GM15510 (cell line): ENCODE results near the gene HAT1.

Experiments
- POLR2A ChIP-seq: IDR thresholded peaks from 3 replicates; pipeline ENCODE4 v1.6.1; 2011; ENCODE audit warnings: borderline replicate concordance; ENCODE audit not compliant: insufficient read length; ENCODE audit errors: extremely low read depth

Gene HAT1

DNA sequence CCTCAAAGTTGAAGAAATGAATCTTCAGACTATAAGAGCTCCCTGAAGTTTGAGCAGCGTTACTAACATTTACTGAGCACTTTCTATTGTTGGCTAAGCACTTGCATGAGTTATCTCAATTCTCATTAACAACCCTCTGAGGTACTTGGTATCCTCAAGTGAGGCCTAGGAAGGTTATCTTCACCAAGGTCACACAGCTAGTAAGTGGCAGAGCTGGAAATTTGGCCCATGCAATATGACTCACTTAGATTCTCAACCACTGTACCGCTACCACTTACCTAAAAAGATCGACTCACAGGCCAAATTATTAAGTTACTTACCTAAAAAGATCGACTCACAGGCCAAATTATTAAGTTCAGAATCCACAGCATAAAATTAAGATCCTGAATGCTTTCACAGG lies 68.8 kb downstream of the HAT1 start:
- no peak for TF ChIP-seq POLR2A

DNA sequence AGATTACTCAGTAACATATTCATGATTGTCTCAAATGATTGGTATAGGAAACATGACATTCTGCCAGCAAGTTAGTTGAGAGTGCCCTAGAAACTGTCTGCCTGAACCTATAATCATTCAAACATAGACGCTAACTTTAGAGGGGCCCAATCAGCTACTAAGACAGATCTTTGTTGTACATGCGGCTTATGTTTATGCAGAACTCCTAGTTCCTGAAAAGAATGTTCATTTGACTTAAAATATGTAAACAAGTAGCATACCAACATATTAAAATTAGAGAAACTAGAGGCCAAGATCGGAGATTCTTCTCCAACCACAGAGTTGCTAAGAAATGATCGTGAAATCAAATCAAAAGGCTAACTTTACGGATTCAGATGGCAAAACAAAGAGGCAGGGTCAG lies 73.3 kb downstream of the HAT1 start:
- no peak for TF ChIP-seq POLR2A

GRCh38 chr2:171996021-171996420 lies 73.8 kb downstream of the HAT1 start:
- TF ChIP-seq POLR2A, result no peak

GRCh38 chr2:171999161-171999560 lies 76.9 kb downstream of the HAT1 start:
- TF ChIP-seq POLR2A, result no peak

- peak; percentile 89 for TF ChIP-seq POLR2A
Observed at GRCh38 chr2:171999604-172000469, 77.6 kb downstream of the HAT1 start, which contains the start of gene METAP1D. Gene METAP1D, plus strand, starts transcription at chr2:171999953. Its CDS starts 17 bp downstream, at chr2:171999970.

DNA sequence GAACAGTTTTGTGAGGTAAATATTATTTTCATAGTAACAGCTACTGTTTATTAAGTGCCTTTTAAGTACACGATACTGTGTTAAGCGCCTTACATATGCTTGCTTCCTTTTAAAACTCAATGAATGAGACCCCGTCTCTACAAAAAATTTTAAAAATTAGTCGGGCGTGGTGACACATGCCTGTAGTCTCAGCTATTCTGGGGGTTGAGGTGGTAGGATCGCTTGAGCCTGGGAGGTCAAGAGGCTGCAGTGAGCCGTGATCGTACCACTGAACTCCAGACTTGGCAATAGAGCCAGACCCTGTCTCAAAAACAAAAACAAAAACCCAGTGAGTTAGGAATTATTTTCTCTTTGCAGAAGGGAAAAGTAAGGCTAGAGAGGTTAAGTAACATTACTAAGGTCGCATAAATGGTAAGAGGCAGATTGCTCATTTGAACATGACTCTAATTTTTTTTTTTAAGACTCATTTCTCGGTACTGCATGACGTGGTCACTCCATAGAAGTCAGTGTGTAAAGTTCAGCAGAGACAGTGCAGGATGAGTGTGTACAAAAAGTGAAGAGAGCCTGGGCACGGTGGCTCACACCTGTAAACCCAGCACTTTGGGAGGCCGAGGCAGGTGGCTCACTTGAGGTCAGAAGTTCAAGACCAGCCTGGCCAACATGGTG lies 78.6 kb downstream of the HAT1 start:
- TF ChIP-seq POLR2A, result no peak

DNA sequence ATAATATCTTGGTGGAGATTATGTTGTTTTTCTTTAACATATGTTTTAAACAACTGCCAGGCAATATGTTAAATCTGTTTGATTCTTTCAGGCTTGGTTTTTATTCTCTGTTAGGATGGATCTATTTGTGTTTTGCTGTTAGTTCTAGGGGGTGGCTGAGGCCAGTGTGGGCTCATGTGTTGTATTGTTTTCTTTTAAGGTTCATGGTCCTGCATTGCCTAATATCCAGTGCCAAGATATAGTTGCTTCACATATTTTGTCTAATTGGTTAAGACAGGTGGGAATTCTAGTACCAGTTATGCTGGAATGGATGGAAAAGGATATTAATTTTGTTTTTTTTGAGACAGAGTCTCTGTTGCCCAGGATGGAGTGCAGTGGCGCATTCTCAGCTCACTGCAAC lies 85.1 kb downstream of the HAT1 start:
- no peak for TF ChIP-seq POLR2A

GRCh38 chr2:172009823-172010222 lies 87.6 kb downstream of the HAT1 start:
- no peak for TF ChIP-seq POLR2A

- no peak for TF ChIP-seq POLR2A
Observed at GRCh38 chr2:172011812-172012575, 89.7 kb downstream of the HAT1 start.

- TF ChIP-seq POLR2A, result no peak
Observed at GRCh38 chr2:172012677-172013391, 90.6 kb downstream of the HAT1 start.

DNA sequence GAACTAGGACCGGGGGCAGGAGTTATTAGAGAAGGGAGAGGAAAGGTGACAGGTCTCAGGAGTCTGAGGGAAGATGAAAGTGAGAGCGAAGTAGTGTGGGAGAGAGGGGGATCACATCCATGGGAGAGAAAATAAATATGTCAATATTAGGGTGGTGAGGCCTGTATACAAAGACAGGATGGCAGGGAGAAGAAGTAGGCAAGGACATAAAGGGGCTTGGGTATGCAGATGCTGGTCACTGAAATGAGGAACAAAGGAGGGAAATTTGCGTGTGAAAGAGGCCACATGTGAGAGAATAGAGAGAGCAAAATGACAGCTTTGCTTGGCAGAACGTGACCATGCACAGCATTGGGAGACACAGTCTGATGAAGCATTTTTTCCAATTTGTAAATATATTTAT lies 91.1 kb downstream of the HAT1 start:
- TF ChIP-seq POLR2A, result no peak

DNA sequence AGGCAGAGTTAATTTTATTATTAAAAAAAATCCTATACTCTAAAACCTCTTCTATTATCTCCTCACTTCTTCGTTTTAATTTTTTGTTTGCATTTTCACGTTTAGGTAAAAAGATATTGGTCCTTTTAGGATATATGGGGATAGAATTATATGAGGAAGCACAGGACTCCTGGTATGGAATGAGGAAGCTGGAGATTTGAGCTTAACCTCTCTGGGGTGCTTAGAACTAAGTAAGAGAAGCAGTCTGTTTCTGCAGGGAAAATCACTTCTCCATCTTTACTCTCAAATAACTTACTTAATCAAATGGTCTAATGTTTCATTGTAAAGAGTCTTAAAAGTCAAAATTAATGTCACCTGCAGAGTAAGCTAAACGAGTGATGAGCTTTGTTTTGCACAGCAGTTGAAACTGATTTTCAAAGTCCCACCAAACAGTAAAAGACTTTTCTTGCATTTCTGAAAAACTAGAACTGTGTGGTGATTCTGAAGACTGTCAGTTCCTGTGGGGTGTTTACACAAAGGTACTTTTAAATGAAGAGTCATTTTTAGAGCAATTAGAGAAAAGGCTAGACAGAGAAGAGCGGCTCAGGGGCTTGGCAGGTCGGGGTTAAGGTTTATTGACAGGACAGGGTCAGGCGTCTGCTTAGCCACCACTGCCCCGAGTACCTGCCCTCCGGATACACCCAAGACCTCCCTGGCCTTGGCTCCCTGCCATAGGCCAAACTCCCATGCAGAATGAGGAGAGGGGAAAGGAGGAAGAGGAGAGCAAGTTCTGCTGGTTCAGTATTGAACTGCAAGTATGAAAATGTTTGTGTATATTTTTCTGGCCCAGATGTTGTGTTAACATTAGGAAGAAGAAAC lies 99.0 kb downstream of the HAT1 start:
- no peak for TF ChIP-seq POLR2A

DNA sequence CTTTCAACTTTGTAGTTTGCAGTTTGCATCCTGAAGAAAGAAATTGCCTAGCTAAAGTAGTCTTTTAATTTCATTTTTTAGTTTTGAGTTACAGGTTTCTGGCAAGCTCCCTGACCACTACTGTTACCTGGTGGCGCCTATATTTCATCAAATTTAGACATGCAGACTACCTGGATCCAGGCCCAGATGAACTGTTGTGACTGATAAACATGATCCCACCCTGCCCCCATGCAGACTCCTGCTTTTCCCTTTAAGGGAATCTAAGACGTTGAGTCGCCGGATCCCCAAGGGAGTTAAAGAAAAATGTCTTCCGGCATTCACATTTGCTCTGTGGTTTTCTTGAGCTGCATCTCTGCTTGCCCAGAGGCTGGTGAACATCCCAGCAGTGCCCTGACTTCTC lies 99.7 kb downstream of the HAT1 start:
- no peak for TF ChIP-seq POLR2A

DNA sequence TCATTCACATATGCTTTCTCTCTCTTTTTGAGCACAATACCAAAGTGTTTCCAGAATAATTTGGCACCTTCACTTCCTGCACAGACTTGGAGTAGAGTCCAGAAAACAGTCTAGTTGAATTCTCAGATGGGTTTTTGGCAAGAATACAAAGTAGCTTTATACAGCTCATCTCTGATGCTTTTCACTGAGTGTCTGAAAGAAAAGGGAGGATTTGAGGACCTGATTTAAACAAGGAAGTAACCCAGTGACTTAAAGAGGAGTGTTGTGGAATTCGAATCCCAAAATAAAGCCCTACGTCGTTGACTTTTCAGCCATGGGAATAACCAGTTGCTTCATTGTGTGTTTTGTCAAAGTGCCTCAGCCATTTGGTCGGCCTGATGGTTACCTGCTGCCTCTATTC lies 109.3 kb downstream of the HAT1 start:
- TF ChIP-seq POLR2A, result no peak
